ENCODE data around the gene AGBL4.

GRCh38 chr1:48679859-48680258, 1343.9 kb downstream of the AGBL4 start:
- no peak for TF ChIP-seq POLR2A (IDR thresholded peaks at IDR 0.05; ENCODE audit: low read depth)
- no peak for TF ChIP-seq POLR2AphosphoS5 (IDR thresholded peaks at IDR 0.05)
